Lower leg skin (tissue), 3 donors: ENCODE measurements around the gene NEGR1.

Experiments
- CTCF ChIP-seq, 3 donors: fragments of 450-650 bp; IDR thresholded peaks; one replicate each; pipeline ENCODE4 v1.5.1; 2016; ENCODE audit warnings: antibody characterized with exemption in 3 of 3, mild to moderate bottlenecking in 3 of 3, moderate library complexity in 2 of 3
- POLR2A ChIP-seq, 2 donors: fragments of 450-650 bp; IDR thresholded peaks; one replicate each; pipeline ENCODE4 v1.6.1; 2016 to 2017; ENCODE audit warnings: antibody characterized with exemption in 2 of 2, mild to moderate bottlenecking in 1 of 2, moderate library complexity in 1 of 2

- TF ChIP-seq POLR2A (IDR thresholded peaks at IDR 0.05) = no peak
- no peak for TF ChIP-seq CTCF (IDR thresholded peaks at IDR 0.05)
Observed at GRCh38 chr1:71792264-71792663, 490.1 kb downstream of the NEGR1 start.
